GM12892 (cell line): Measurements from ENCODE around the gene GRID1.

ENCODE experiments used
- DNase-seq: peaks from one replicate; pipeline ENCODE4 v3.0.0; 2011; ENCODE audit not compliant: insufficient read length
- FAIRE-seq: peaks from 2 replicates; lab custom pipeline; 2011; peaks lifted over from hg19 to GRCh38; lab: Jason Lieb, UNC
- POLR2A ChIP-seq: IDR thresholded peaks from 2 replicates; pipeline ENCODE4 v1.6.1; 2011; ENCODE audit warnings: low read depth, low read length, control low read depth
- POLR2AphosphoS5 ChIP-seq: IDR thresholded peaks from 2 replicates; pipeline ENCODE4 v1.6.1; 2011; ENCODE audit warnings: low read depth, low read length, control low read depth
- TAF1 ChIP-seq: IDR thresholded peaks from 2 replicates; pipeline ENCODE4 v1.6.1; 2011; ENCODE audit warnings: low read depth, mild to moderate bottlenecking, control low read depth, low read length, borderline replicate concordance

GRID1 gene

GRCh38 chr10:85621562-85621961 is 745.0 kb downstream of the GRID1 start:
- DNase-seq (no peak), FAIRE-seq (no peak)
- TF ChIP-seq POLR2A: no peak
- TF ChIP-seq POLR2AphosphoS5: no peak
- no peak for TF ChIP-seq TAF1

- no peak for DNase-seq
- FAIRE-seq: no peak
- TF ChIP-seq POLR2AphosphoS5 (no peak), TAF1 (no peak), POLR2A (no peak)
These were observed 745.8 kb downstream of the GRID1 start for GRCh38 chr10:85620807-85621206.

GRCh38 chr10:85619832-85620231 is 746.8 kb downstream of the GRID1 start:
- DNase-seq (no peak), FAIRE-seq (no peak)
- no peak for TF ChIP-seq POLR2AphosphoS5
- no peak for TF ChIP-seq POLR2A
- TF ChIP-seq TAF1: no peak

- DNase-seq: no peak
- no peak for FAIRE-seq
- TF ChIP-seq TAF1 (no peak), POLR2AphosphoS5 (no peak), POLR2A (no peak)
These were observed 747.8 kb downstream of the GRID1 start for GRCh38 chr10:85618841-85619240.

GRCh38 chr10:85617751-85618546 is 748.6 kb downstream of the GRID1 start:
- no peak for FAIRE-seq

GRCh38 chr10:85615556-85615955 is 751.0 kb downstream of the GRID1 start:
- TF ChIP-seq POLR2A (no peak), TAF1 (no peak), POLR2AphosphoS5 (no peak)
- DNase-seq: no peak
- FAIRE-seq: no peak

More at GRCh38 chr10:85617751-85618546, 748.6 kb downstream of the GRID1 start:
- DNase-seq: no peak
- TF ChIP-seq POLR2A (no peak), TAF1 (no peak), POLR2AphosphoS5 (no peak)

- TF ChIP-seq POLR2A (no peak), POLR2AphosphoS5 (no peak), TAF1 (no peak)
- DNase-seq (no peak), FAIRE-seq (peak; percentile 36)
These were observed 751.6 kb downstream of the GRID1 start for GRCh38 chr10:85614981-85615380.

GRCh38 chr10:85614566-85614965 is 752.0 kb downstream of the GRID1 start:
- TF ChIP-seq POLR2AphosphoS5: no peak
- no peak for TF ChIP-seq TAF1
- TF ChIP-seq POLR2A: no peak
- no peak for DNase-seq
- FAIRE-seq: no peak

- TF ChIP-seq POLR2AphosphoS5 (no peak), POLR2A (no peak), TAF1 (no peak)
- no peak for FAIRE-seq
- DNase-seq: no peak
These were observed 753.2 kb downstream of the GRID1 start for GRCh38 chr10:85613391-85613790.

- DNase-seq: no peak
These were observed 753.8 kb downstream of the GRID1 start for GRCh38 chr10:85612833-85613232.

GRCh38 chr10:85612378-85612775 is 754.2 kb downstream of the GRID1 start:
- TF ChIP-seq TAF1 (no peak), POLR2A (no peak)
- DNase-seq: no peak

More at GRCh38 chr10:85612833-85613232, 753.8 kb downstream of the GRID1 start:
- no peak for FAIRE-seq
- no peak for TF ChIP-seq POLR2A
- no peak for TF ChIP-seq POLR2AphosphoS5
- no peak for TF ChIP-seq TAF1

GRCh38 chr10:85611746-85612377 is 754.7 kb downstream of the GRID1 start:
- TF ChIP-seq POLR2AphosphoS5 (no peak), POLR2A (no peak), TAF1 (no peak)
- DNase-seq (no peak), FAIRE-seq (no peak)

More at GRCh38 chr10:85612378-85612775, 754.2 kb downstream of the GRID1 start:
- peak; percentile 69 for FAIRE-seq
